Stomach (tissue), 9 donors: ENCODE results near the gene DBNDD1. TPM values are rescaled to one million over a fixed set of nuclear protein-coding genes. Genes with fewer than 3 reads are reported as not detected.
A peak's percentile ranks its signal among the peaks of the same experiment; 100 is the strongest.

Experiments used
- DNase-seq, 2 donors: peaks; one replicate each; pipeline versions ENCODE4 v3.0.0 to v3.0.0-alpha.2; 2013 to 2019
- H3K27ac ChIP-seq, 5 donors: fragments of 200-600 bp in 4 of 5; sonication (generic) in 4 of 5; one replicate each; pipeline ENCODE4 v1.5.1; 2013 to 2019; ENCODE audit warnings: mild to moderate bottlenecking in 1 of 5, moderate library complexity in 1 of 5
- H3K27me3 ChIP-seq, 3 donors: fragments of 200-600 bp; sonication (generic); one replicate each; pipeline ENCODE4 v1.5.1; 2017 to 2019; ENCODE audit warnings: mixed run types in 1 of 3
- H3K36me3 ChIP-seq, 4 donors: fragments of 200-600 bp; sonication (generic); 1 replicate in 3 of 4; 2 replicates in 1 of 4; pipeline ENCODE4 v1.5.1; 2016 to 2019
- H3K4me1 ChIP-seq, 4 donors: fragments of 200-600 bp; sonication (generic); one replicate each; pipeline ENCODE4 v1.5.1; 2016 to 2019
- H3K4me3 ChIP-seq, 4 donors: fragments of 200-600 bp; sonication (generic) in 3 of 4; one replicate each; pipeline ENCODE4 v1.5.1; 2016 to 2019; ENCODE audit warnings: mild to moderate bottlenecking in 1 of 4
- H3K9me3 ChIP-seq, 4 donors: fragments of 200-600 bp; sonication (generic); one replicate each; pipeline ENCODE4 v1.5.1; 2016 to 2019
- EP300 ChIP-seq: sonication (generic); formaldehyde crosslinking; IDR thresholded peaks from one replicate; pipeline ENCODE4 v1.6.1; 2017; ENCODE audit warnings: antibody characterized with exemption
- POLR2A ChIP-seq, 4 donors: fragments of 450-650 bp; IDR thresholded peaks; one replicate each; pipeline ENCODE4 v1.6.1; 2016; ENCODE audit warnings: antibody characterized with exemption in 4 of 4, control low read depth in 2 of 4, mild to moderate bottlenecking in 1 of 4, moderate library complexity in 1 of 4
- POLR2AphosphoS5 ChIP-seq, 3 donors: sonication (generic); formaldehyde crosslinking; IDR thresholded peaks; one replicate each; pipeline ENCODE4 v1.6.1; 2016; ENCODE audit warnings: antibody characterized with exemption in 3 of 3
- WGBS, 5 donors: extraction: QIAGEN DNeasy Blood & Tissue Kit in 3 of 5; methylation state at CpG; one replicate each; pipeline versions ENCODE4 v1.1.5 to v1.1.7; 2013 to 2018; 5-methylcytosine and 5-hydroxymethylcytosine counted together
- intact Hi-C: fragments of 100-400 bp; cut with DNase I; formaldehyde crosslinking; loops from one replicate; pipeline ENCODE4 v1.15.1; 2023; ENCODE audit warnings: low total_unique reads
- polyA plus RNA-seq, 3 donors: library from polyadenylated mRNA; stranded (reverse); fragments of 200-250 nt; gene quantifications; one replicate each; pipeline ENCODE4 v1.2.3, GENCODE V29; 2013
- total RNA-seq, 5 donors: library from RNA; depleted of rRNA; stranded (reverse); fragments of >200 nt; gene quantifications; one replicate each; pipeline versions ENCODE4 v1.1.0 to v1.2.3, GENCODE V29; 2014 to 2016
- TF ChIP-seq, protein P1 (sequence below), 7 experiments: fragments of 450-650 bp in 4 of 7; fragments of 200-600 bp in 3 of 7; sonication (generic) in 3 of 7; IDR thresholded peaks; one replicate each; pipeline ENCODE4 v1.5.1; 2016 to 2019; ENCODE audit warnings: antibody characterized with exemption in 7 of 7, control low read depth in 2 of 7, mild to moderate bottlenecking in 1 of 7
- donor health status: healthy with polysubstance abuse.
- donor health status: Bipolar disorder and iron deficiency.
- donor health status: healthy.

Gene DBNDD1
- total and polyA plus RNA-seq, 8 donors: 0.73 to 37.1 (median 7.3) TPM; not detected in 1

DNA sequence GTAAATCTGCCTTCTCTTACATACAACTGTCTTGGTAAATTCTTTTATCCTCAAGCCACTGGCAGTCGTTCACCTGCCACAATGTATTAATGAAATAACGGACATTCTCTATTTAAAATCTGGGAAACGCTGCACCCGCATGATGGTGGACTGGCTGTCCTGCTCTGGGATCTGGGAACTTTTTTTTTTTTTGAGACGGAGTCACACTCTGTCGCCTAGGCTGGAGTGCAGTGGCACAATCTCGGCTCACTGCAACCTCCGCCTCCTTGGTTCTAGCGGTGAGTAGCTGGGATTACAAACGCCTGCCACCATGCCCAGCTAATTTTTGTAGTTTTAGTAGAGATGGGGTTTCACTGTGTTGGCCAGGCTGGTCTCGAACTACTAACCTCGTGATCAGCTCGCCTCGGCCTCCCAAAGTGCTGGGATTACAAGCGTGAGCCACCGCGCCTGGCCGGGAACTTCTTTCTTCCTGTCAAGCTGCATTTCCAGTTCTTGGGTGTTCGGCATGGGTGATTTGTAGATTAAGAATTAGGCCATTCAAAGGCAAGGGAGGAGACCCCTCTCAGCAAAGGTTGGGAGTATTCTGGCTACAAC lies 29.6 kb upstream of the DBNDD1 start:
- Histone ChIP-seq H3K9me3 (peaks cover 0 to 10% (median 3%) of the 10 kb centered on the region in 4 donors), H3K4me1 (peaks cover 12 to 28% (median 18%) of the 10 kb centered on the region in 4 donors), H3K4me3 (no peak overlapping the region), H3K27me3 (peaks cover 0 to 21% (median 13%) of the 10 kb centered on the region in 3 donors), H3K27ac (peak overlapping the region in 1 of 5 donors; percentile 60), H3K36me3 (peaks cover 0 to 2% (median 0%) of the 10 kb centered on the region in 4 donors)
- TF ChIP-seq POLR2A (IDR thresholded peaks at IDR 0.05) (no peak), POLR2AphosphoS5 (IDR thresholded peaks at IDR 0.05) (no peak)
- TF ChIP-seq, protein P1, sequence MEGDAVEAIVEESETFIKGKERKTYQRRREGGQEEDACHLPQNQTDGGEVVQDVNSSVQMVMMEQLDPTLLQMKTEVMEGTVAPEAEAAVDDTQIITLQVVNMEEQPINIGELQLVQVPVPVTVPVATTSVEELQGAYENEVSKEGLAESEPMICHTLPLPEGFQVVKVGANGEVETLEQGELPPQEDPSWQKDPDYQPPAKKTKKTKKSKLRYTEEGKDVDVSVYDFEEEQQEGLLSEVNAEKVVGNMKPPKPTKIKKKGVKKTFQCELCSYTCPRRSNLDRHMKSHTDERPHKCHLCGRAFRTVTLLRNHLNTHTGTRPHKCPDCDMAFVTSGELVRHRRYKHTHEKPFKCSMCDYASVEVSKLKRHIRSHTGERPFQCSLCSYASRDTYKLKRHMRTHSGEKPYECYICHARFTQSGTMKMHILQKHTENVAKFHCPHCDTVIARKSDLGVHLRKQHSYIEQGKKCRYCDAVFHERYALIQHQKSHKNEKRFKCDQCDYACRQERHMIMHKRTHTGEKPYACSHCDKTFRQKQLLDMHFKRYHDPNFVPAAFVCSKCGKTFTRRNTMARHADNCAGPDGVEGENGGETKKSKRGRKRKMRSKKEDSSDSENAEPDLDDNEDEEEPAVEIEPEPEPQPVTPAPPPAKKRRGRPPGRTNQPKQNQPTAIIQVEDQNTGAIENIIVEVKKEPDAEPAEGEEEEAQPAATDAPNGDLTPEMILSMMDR (IDR thresholded peaks at IDR 0.05): no peak
- 83 to 89% (median 86%) methylated on average over 19 of the region's 19 CpGs for WGBS, 5 donors
- no peak for DNase-seq
- intact Hi-C loops: no loop called here

DNA sequence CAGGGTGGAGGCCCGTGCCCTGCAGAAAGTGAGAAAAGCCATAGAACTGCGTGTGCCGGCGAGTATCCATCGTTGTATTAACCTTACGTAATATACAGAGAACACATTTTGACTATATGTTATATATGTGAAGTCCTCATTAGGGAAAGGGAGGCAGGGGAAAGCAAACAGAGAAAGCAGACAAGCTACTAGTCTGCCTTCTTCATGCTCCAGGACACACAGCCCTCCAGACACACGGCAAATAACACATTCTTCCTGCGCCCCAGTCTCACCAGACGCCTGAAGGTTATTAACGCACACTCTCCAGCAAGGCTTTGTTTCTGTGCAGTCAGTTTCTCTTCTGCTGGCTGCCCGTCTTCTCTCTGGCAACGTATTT lies 29.1 kb upstream of the DBNDD1 start:
- peaks cover 0 to 7% (median 3%) of the 10 kb centered on the region in 4 donors for H3K36me3 ChIP-seq
- DNase-seq: peak in 1 of 2 donors; percentile 23
- peaks cover 0 to 21% (median 13%) of the 10 kb centered on the region in 3 donors for H3K27me3 ChIP-seq
- WGBS, 5 donors: 45 to 57% (median 51%) methylated on average over 12 of the region's 12 CpGs
- peaks cover 0 to 5% (median 0%) of the 10 kb centered on the region in 4 donors for H3K9me3 ChIP-seq
- intact Hi-C loops: no loop called here
- H3K27ac ChIP-seq: peak overlapping the region in 1 of 5 donors; percentile 60
- no peak for TF ChIP-seq EP300
- peaks cover 12 to 33% (median 18%) of the 10 kb centered on the region in 4 donors for H3K4me1 ChIP-seq
- peak overlapping the region in 1 of 4 donors; percentile 19 for H3K4me3 ChIP-seq

DNA sequence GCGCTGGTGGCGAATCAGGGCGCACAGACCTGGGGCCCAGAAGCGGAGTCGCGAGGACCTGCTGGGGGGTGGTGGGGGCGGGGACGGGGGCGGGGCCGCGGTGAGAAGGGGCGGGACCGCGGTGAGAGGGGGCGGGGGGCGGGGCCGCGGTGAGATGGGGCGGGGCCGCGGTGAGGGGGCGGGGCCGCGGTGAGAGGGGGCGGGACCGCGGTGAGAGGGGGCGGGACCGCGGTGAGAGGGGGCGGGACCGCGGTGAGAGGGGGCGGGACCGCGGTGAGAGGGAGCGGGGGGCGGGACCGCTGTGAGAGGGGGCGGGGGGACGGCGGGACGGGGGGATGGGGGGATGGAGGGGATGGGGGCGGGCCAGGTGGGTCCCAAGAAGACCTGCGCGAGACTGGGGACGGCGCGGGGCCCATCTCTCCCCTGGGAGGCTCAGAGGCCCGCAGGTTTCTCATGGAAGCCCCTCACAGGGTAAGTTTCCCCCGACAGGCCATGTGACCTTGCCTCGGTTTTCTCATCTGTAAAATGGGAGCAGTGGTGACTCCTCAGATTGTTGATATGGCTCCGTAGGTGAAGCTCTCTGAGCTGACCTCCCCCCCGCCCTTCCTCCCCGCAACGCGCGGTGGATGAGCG lies 28.6 kb upstream of the DBNDD1 start:
- H3K4me3 ChIP-seq: peak overlapping the region; percentile 44 to 56 (median 48)
- 23 to 57% (median 38%) methylated on average over 3 to 50 of the region's 59 CpGs for WGBS, 5 donors

DNA sequence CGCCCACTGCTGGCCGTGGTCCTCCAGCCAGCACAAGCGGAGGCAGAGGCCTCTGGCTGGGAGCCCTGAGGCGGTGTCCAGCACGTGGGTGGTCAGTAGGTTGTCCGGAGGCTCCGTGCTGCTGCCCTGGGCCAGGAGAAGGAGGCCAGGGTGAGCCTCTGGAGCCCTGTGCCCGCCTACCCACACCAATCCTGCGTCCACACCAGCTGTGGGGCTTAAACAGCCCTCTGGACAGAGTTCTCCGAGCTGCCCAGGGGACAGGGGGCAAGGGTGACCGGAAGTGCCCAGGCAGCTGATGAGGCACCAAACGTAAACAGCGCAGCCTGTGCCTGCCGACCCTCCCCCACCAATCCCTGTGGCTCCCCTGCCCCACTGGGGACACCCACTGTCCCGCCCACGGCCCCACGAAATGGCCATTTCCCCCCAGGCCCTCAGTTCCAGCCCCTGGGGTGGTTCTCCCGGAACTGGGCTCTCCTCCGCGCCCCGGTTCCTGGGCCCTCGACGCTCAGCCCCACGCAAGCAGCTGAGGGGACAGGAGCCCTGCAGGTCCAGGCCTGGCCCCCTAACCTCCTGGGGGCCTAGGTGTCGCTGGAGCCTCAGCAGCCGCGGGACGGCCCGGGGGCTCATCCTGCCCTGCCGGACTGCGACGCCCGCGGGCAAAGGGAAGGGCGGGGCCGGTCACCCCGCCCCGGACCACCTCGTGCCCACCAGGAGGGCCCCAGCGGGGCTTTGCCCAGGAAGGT lies 27.9 kb upstream of the DBNDD1 start:
- H3K27ac ChIP-seq: peak overlapping the region in 3 of 5 donors; percentile 18 to 62 (median 29)
- DNase-seq: peak; percentile 80 to 89
- peaks cover 0 to 19% (median 15%) of the 10 kb centered on the region in 4 donors for H3K36me3 ChIP-seq
- TF ChIP-seq EP300 (no peak), POLR2A (IDR thresholded peaks at IDR 0.05) (no peak), POLR2AphosphoS5 (IDR thresholded peaks at IDR 0.05) (peak in 1 of 3 donors; percentile 19)
- TF ChIP-seq, protein P1 (IDR thresholded peaks at IDR 0.05): no peak
- peaks cover 12 to 34% (median 18%) of the 10 kb centered on the region in 4 donors for H3K4me1 ChIP-seq
- peaks cover 0 to 21% (median 13%) of the 10 kb centered on the region in 3 donors for H3K27me3 ChIP-seq
- intact Hi-C loops: no loop called here
- WGBS, 5 donors: 1 to 3% (median 2%) methylated on average over 19 to 40 of the region's 40 CpGs
- no peaks in the 10 kb centered on the region for H3K9me3 ChIP-seq
- peak overlapping the region; percentile 44 to 56 (median 48) for H3K4me3 ChIP-seq

More for the DNA sequence above, 28.6 kb upstream of the DBNDD1 start:
- Histone ChIP-seq H3K27ac (peak overlapping the region in 2 of 5 donors; percentile 29 to 62), H3K36me3 (peaks cover 0 to 12% (median 8%) of the 10 kb centered on the region in 4 donors), H3K9me3 (no peaks in the 10 kb centered on the region), H3K27me3 (peaks cover 0 to 21% (median 13%) of the 10 kb centered on the region in 3 donors), H3K4me1 (peaks cover 12 to 34% (median 18%) of the 10 kb centered on the region in 4 donors)
- TF ChIP-seq POLR2A (IDR thresholded peaks at IDR 0.05) (no peak), EP300 (no peak), POLR2AphosphoS5 (IDR thresholded peaks at IDR 0.05) (no peak)
- TF ChIP-seq, protein P1 (IDR thresholded peaks at IDR 0.05): no peak
- peak in 1 of 2 donors; percentile 34 for DNase-seq
- intact Hi-C loops: no loop called here
